Spleen (tissue), 11 donors: ENCODE measurements around the gene GBX2. TPM values are rescaled to one million over a fixed set of nuclear protein-coding genes. Genes with fewer than 3 reads are reported as not detected.

Experiments used
- DNase-seq: peaks from one replicate; pipeline ENCODE4 v3.0.0-alpha.2; 2020
- H3K27ac ChIP-seq, 8 donors: fragments of 200-600 bp; sonication (generic) in 7 of 8; 1 replicate in 4 of 8; 2 replicates in 4 of 8; pipeline versions ENCODE4 v1.5.0 to v1.8.0; 2016 to 2021; ENCODE audit warnings: inconsistent platforms in 4 of 8, mild to moderate bottlenecking in 4 of 8, moderate library complexity in 1 of 8
- H3K27me3 ChIP-seq, 7 donors: fragments of 200-600 bp; sonication (generic) in 6 of 7; replicated peaks in 1 of 7; 1 replicate in 4 of 7; 2 replicates in 3 of 7; pipeline versions ENCODE4 v1.5.0 to v1.8.0; 2016 to 2021; ENCODE audit warnings: inconsistent platforms in 3 of 7, mild to moderate bottlenecking in 1 of 7
- H3K36me3 ChIP-seq, 6 donors: fragments of 200-600 bp; sonication (generic) in 5 of 6; 1 replicate in 4 of 6; 2 replicates in 2 of 6; pipeline versions ENCODE4 v1.5.0 to v1.8.0; 2016 to 2021; ENCODE audit warnings: inconsistent platforms in 2 of 6
- H3K4me1 ChIP-seq, 6 donors: fragments of 200-600 bp; sonication (generic) in 5 of 6; 1 replicate in 3 of 6; 2 replicates in 3 of 6; pipeline versions ENCODE4 v1.5.0 to v1.8.0; 2016 to 2021; ENCODE audit warnings: inconsistent platforms in 3 of 6
- H3K4me3 ChIP-seq, 8 donors: fragments of 200-600 bp; sonication (generic) in 7 of 8; 1 replicate in 4 of 8; 2 replicates in 4 of 8; pipeline versions ENCODE4 v1.5.0 to v1.8.0; 2016 to 2021; ENCODE audit warnings: inconsistent platforms in 4 of 8, mild to moderate bottlenecking in 4 of 8, moderate library complexity in 2 of 8
- H3K9me3 ChIP-seq, 8 donors: fragments of 200-600 bp; sonication (generic) in 7 of 8; 1 replicate in 4 of 8; 2 replicates in 4 of 8; pipeline versions ENCODE4 v1.5.0 to v1.8.0; 2016 to 2021; ENCODE audit warnings: inconsistent platforms in 4 of 8
- POLR2A ChIP-seq, 3 donors: fragments of 450-650 bp; IDR thresholded peaks; one replicate each; pipeline ENCODE4 v1.5.1; 2017; ENCODE audit warnings: antibody characterized with exemption in 3 of 3, mild to moderate bottlenecking in 1 of 3
- POLR2AphosphoS5 ChIP-seq, 3 donors: sonication (generic); formaldehyde crosslinking; IDR thresholded peaks; one replicate each; pipeline ENCODE4 v1.5.1; 2017; ENCODE audit warnings: antibody characterized with exemption in 3 of 3
- WGBS, 5 donors: extraction: QIAGEN DNeasy Blood & Tissue Kit in 3 of 5; methylation state at CpG; one replicate each; pipeline versions ENCODE4 v1.1.5 to v1.1.7; 2013 to 2018; 5-methylcytosine and 5-hydroxymethylcytosine counted together
- intact Hi-C: fragments of 100-400 bp; cut with DNase I; formaldehyde crosslinking; loops from one replicate; pipeline ENCODE4 v1.15.0; 2023; ENCODE audit warnings: low total_unique reads
- polyA plus RNA-seq, 3 donors: library from polyadenylated mRNA; stranded (reverse); fragments of 200-250 nt; gene quantifications; one replicate each; pipeline ENCODE4 v1.2.1, GENCODE V29; 2013
- total RNA-seq, 7 donors: library from RNA; depleted of rRNA in 3 of 7; stranded (reverse); fragments of >200 nt in 3 of 7; fragmentation: NEBNext Ultra II Directional in 4 of 7; extraction: Animal tissue kit (Norgen Biotek cat#: 25700) in 4 of 7; gene quantifications; one replicate each; pipeline versions ENCODE4 v1.1.0 to v1.2.1, GENCODE V29; 2016 to 2021
- TF ChIP-seq, protein P1 (sequence below), 11 experiments: fragments of 200-600 bp in 7 of 11; fragments of 450-650 bp in 4 of 11; sonication (generic) in 4 of 11; IDR thresholded peaks in 8 of 11; conservative IDR thresholded peaks in 3 of 11; 1 replicate in 7 of 11; 2 replicates in 4 of 11; pipeline versions ENCODE4 v1.4.0 to v1.8.0; 2016 to 2021; ENCODE audit warnings: antibody characterized with exemption in 11 of 11, inconsistent platforms in 4 of 11, mild to moderate bottlenecking in 1 of 11
- donor health status: healthy with polysubstance abuse.
- donor health status: DM: no; HTN: no; CAD: no; lungs with moderate emphysema.
- donor health status: DM: no; HTN: no; CAD: no.
- donor health status: Bipolar disorder and iron deficiency.
- donor health status: healthy.
- donor health status: DM: no; HTN: no; CAD: no.
- donor health status: DM: yes; HTN: yes; CAD: no.

GBX2 gene
- total and polyA plus RNA-seq, 10 donors, result 0.69 TPM; not detected in 9

DNA sequence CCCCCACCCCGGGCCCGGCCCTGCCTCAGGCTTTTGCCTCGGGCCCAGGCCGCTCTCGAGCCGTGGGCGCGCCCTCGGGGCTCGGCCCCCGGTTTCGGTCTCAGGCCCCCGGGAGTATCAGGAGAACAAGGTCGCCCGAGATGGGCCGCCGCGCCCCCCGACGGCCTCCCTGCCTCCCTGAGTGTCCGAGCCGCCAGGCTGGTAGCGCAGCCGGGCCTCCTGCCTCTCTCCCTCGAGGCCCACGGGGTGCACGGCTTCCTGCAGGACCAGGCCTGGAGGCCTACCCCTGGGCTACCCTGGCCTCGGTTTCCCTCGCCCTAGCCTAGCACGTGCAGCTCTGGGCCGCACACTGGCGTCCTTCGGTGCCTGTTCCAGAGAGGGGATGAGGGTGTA lies 8.4 kb downstream of the GBX2 start:
- TF ChIP-seq POLR2A (IDR thresholded peaks at IDR 0.05) (no peak), POLR2AphosphoS5 (IDR thresholded peaks at IDR 0.05) (no peak)
- TF ChIP-seq, protein P1, sequence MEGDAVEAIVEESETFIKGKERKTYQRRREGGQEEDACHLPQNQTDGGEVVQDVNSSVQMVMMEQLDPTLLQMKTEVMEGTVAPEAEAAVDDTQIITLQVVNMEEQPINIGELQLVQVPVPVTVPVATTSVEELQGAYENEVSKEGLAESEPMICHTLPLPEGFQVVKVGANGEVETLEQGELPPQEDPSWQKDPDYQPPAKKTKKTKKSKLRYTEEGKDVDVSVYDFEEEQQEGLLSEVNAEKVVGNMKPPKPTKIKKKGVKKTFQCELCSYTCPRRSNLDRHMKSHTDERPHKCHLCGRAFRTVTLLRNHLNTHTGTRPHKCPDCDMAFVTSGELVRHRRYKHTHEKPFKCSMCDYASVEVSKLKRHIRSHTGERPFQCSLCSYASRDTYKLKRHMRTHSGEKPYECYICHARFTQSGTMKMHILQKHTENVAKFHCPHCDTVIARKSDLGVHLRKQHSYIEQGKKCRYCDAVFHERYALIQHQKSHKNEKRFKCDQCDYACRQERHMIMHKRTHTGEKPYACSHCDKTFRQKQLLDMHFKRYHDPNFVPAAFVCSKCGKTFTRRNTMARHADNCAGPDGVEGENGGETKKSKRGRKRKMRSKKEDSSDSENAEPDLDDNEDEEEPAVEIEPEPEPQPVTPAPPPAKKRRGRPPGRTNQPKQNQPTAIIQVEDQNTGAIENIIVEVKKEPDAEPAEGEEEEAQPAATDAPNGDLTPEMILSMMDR (IDR thresholded peaks at IDR 0.05 in 8 of 11, conservative IDR thresholded peaks at IDR 0.05 in 3 of 11), result no peak
- WGBS, 5 donors, result 7 to 20% (median 11%) methylated on average over 1 to 33 of the region's 33 CpGs
- H3K4me1 ChIP-seq, result peaks cover 6 to 34% (median 25%) of the 10 kb centered on the region in 6 donors
- DNase-seq, result peak; percentile 70
- no peaks in the 10 kb centered on the region for H3K9me3 ChIP-seq
- H3K27me3 ChIP-seq, result peaks cover 4 to 95% (median 64%) of the 10 kb centered on the region in 7 donors
- no peak overlapping the region for H3K27ac ChIP-seq
- intact Hi-C loops, result no loop called here
- H3K36me3 ChIP-seq, result no peaks in the 10 kb centered on the region
- H3K4me3 ChIP-seq, result no peak overlapping the region

DNA sequence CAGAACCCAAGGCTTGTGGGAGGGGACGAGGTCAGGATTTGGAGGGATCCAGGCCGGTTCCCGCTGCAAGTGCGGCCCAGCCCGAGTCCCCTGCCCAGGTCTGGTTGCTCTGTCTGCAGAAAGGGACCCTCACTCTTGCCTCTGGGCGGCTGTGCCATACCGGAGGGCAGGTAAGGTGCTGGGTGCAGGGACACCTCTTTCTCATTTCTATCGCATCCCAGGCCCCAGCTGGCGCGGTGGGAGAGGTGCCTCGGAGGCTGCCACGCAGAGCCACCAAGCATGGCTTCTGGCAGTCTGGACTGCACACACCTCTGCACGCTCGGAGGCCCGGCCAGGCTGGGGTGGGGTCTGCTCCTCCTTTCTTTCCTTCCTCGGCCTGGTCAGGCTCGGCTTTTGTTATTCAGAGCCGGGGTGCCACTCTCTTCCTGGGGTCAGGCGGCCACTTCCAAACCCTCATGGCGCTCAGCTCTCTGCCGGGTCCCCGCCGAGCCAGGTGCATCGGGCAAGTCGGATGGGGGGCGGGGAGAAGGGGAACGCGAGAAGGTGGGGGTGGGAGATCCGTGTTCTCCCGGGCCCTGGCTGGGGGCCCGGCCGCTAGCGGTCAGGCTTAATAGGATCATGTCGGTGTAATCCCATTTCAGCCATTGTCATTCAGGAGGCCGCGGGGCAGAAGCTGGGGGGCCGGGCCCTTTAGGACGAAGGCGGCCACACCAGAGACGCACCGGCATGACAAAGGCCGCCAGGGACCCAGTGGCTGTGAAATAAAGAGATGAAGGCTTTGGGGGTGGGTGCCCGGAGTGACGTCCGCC lies 9.0 kb downstream of the GBX2 start:
- Histone ChIP-seq H3K9me3 (no peaks in the 10 kb centered on the region), H3K27me3 (peaks cover 0 to 89% (median 58%) of the 10 kb centered on the region in 7 donors), H3K27ac (no peak overlapping the region), H3K36me3 (no peaks in the 10 kb centered on the region), H3K4me3 (no peak overlapping the region), H3K4me1 (peaks cover 4 to 28% (median 19%) of the 10 kb centered on the region in 6 donors)
- peak; percentile 71 for DNase-seq
- no peak for TF ChIP-seq POLR2AphosphoS5 (IDR thresholded peaks at IDR 0.05)
- TF ChIP-seq POLR2A (IDR thresholded peaks at IDR 0.05), result no peak
- TF ChIP-seq, protein P1 (IDR thresholded peaks at IDR 0.05 in 8 of 11, conservative IDR thresholded peaks at IDR 0.05 in 3 of 11), result no peak
- intact Hi-C loops, result no loop called here
- 11 to 15% (median 12%) methylated on average over 27 to 45 of the region's 45 CpGs for WGBS, 5 donors

DNA sequence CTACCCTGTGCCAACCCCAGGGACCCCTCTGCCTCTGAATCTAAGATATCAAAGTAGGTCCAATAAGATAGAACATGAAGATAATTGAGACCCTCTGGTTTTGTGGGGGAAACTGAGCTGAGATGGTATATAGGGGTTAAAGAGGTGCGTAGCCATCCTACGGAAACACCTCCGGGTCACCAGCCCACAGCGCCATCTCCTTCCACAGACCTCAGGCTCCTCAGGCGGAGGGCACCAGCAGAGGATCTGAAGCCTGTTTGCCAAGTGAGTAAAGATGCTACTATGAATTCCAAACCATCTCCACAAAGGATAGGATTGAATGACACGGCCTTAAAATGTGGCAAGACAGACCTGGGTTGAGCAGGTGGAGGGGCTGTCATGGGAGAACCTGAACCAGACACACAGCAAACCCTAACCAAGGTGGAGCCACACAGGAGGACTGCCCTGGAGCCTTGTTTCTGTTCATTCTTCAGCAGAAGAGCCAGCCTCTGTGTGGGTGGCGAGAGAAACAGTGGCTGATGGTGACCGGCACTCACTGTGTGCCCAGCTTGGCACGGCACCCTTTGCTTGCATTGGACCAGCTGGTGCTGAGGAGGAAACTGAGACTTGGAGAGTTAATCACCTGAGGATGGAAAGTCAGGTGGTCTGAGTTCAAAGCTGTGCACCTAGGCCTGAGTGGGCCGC lies 10.2 kb downstream of the GBX2 start:
- peaks cover 0 to 16% (median 7%) of the 10 kb centered on the region in 6 donors for H3K4me1 ChIP-seq
- intact Hi-C loops, result no loop called here
- no peak overlapping the region for H3K4me3 ChIP-seq
- H3K36me3 ChIP-seq, result no peaks in the 10 kb centered on the region
- peaks cover 0 to 11% (median 8%) of the 10 kb centered on the region in 8 donors for H3K9me3 ChIP-seq
- H3K27me3 ChIP-seq, result peaks cover 0 to 77% (median 46%) of the 10 kb centered on the region in 7 donors
- 80 to 91% (median 87%) methylated on average over 9 to 10 of the region's 10 CpGs for WGBS, 5 donors
- DNase-seq, result peak; percentile 21
- no peak overlapping the region for H3K27ac ChIP-seq
- TF ChIP-seq, protein P1 (IDR thresholded peaks at IDR 0.05 in 8 of 11, conservative IDR thresholded peaks at IDR 0.05 in 3 of 11), result no peak
- no peak for TF ChIP-seq POLR2A (IDR thresholded peaks at IDR 0.05)

DNA sequence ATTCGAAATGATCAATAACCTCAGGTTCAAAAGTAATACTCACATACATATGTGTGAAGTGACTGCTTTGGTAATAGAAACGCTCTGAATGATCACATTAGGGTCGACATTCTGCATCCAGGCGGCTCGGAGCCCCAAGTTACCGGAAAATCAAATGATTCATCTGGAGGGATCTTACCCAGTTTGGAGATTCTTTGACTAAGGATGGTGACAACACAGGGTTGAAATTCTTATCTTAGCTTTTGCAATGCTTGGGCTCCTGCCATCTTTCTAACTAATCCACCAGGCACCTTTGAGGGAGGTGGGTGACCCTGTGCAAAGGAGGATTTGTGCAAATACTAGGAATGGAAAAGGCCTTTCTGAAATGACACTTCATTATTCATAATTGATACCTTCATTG lies 10.8 kb downstream of the GBX2 start:
- H3K9me3 ChIP-seq, result peaks cover 0 to 17% (median 14%) of the 10 kb centered on the region in 8 donors
- intact Hi-C loops, result no loop called here
- no peak overlapping the region for H3K4me3 ChIP-seq
- DNase-seq, result peak; percentile 8
- 84 to 93% (median 85%) methylated on average over 6 of the region's 6 CpGs for WGBS, 5 donors
- peaks cover 0 to 14% (median 6%) of the 10 kb centered on the region in 6 donors for H3K4me1 ChIP-seq
- peaks cover 0 to 71% (median 41%) of the 10 kb centered on the region in 7 donors for H3K27me3 ChIP-seq
- TF ChIP-seq POLR2AphosphoS5 (IDR thresholded peaks at IDR 0.05) (no peak), POLR2A (IDR thresholded peaks at IDR 0.05) (no peak)
- H3K27ac ChIP-seq, result no peak overlapping the region
- no peaks in the 10 kb centered on the region for H3K36me3 ChIP-seq
